HG03460 (cell line): ENCODE results near the gene FBLIM1.

Source experiments
- ATAC-seq: cut with Tn5 transposase; IDR thresholded peaks from one replicate; pipeline ENCODE4 v1.9.1; 2021; ENCODE audit not compliant: unreplicated experiment

FBLIM1 gene

GRCh38 chr1:15730936-15731335, 27.7 kb upstream of the FBLIM1 start:
- no peak for ATAC-seq

- ATAC-seq = no peak
Measured at GRCh38 chr1:15731735-15732685, 26.6 kb upstream of the FBLIM1 start.

- no peak for ATAC-seq
Measured at GRCh38 chr1:15732686-15733081, 25.9 kb upstream of the FBLIM1 start.

- no peak for ATAC-seq
Measured at GRCh38 chr1:15733218-15733725, 25.3 kb upstream of the FBLIM1 start.

- no peak for ATAC-seq
Measured at GRCh38 chr1:15733726-15734226, 24.8 kb upstream of the FBLIM1 start.

GRCh38 chr1:15734296-15734695, 24.3 kb upstream of the FBLIM1 start:
- no peak for ATAC-seq

GRCh38 chr1:15734901-15735300, 23.7 kb upstream of the FBLIM1 start:
- ATAC-seq = no peak

GRCh38 chr1:15735304-15736037, 23.1 kb upstream of the FBLIM1 start:
- ATAC-seq = no peak

GRCh38 chr1:15736038-15736891, 22.3 kb upstream of the FBLIM1 start, which contains the start of gene SLC25A34:
TSS of gene SLC25A34 (plus strand) at chr1:15736258. CDS start at chr1:15736486, 228 bp downstream.
- no peak for ATAC-seq

- no peak for ATAC-seq
Measured at GRCh38 chr1:15736892-15737261, 21.7 kb upstream of the FBLIM1 start.

- no peak for ATAC-seq
Measured at GRCh38 chr1:15737324-15738319, 21.0 kb upstream of the FBLIM1 start.

GRCh38 chr1:15738416-15739113, 20.0 kb upstream of the FBLIM1 start:
- no peak for ATAC-seq

GRCh38 chr1:15739259-15739658, 19.3 kb upstream of the FBLIM1 start:
- ATAC-seq = no peak

- no peak for ATAC-seq
Measured at GRCh38 chr1:15739745-15740144, 18.9 kb upstream of the FBLIM1 start.

GRCh38 chr1:15740924-15741850, 17.4 kb upstream of the FBLIM1 start:
- no peak for ATAC-seq

- no peak for ATAC-seq
Measured at GRCh38 chr1:15742339-15742801, 16.2 kb upstream of the FBLIM1 start, which contains the start of gene TMEM82. TSS of gene TMEM82 (plus strand) at chr1:15742499. CDS start at chr1:15742560, 61 bp downstream.

- ATAC-seq = no peak
Measured at GRCh38 chr1:15744122-15744679, 14.4 kb upstream of the FBLIM1 start.
